Endothelial cell (in vitro differentiated cells): ENCODE data around the gene CXCL11. TPM values are rescaled to one million over a fixed set of nuclear protein-coding genes. Genes with fewer than 3 reads are reported as not detected.

Experiments
- DNase-seq: peaks from one replicate; pipeline ENCODE4 v3.0.0; 2021; ENCODE audit warnings: low spot score
- H3K27ac Mint-ChIP-seq: one replicate; pipeline ENCODE4 v1.8.0; 2021; ENCODE audit warnings: mixed read lengths, inconsistent platforms; ENCODE audit not compliant: unreplicated experiment
- H3K27me3 Mint-ChIP-seq: one replicate; pipeline ENCODE4 v1.8.0; 2021; ENCODE audit warnings: mild to moderate bottlenecking, moderate library complexity, mixed read lengths, inconsistent platforms; ENCODE audit not compliant: unreplicated experiment
- H3K36me3 Mint-ChIP-seq: one replicate; pipeline ENCODE4 v1.8.0; 2021; ENCODE audit warnings: mild to moderate bottlenecking, low read depth, mixed read lengths, inconsistent platforms; ENCODE audit not compliant: unreplicated experiment
- H3K4me1 Mint-ChIP-seq: one replicate; pipeline ENCODE4 v1.8.0; 2021; ENCODE audit warnings: mild to moderate bottlenecking, mixed read lengths, inconsistent platforms; ENCODE audit not compliant: unreplicated experiment
- H3K4me3 Mint-ChIP-seq: one replicate; pipeline ENCODE4 v1.8.0; 2021; ENCODE audit warnings: mild to moderate bottlenecking, mixed read lengths, inconsistent platforms; ENCODE audit not compliant: unreplicated experiment
- H3K9me3 Mint-ChIP-seq: one replicate; pipeline ENCODE4 v1.8.0; 2021; ENCODE audit warnings: mixed read lengths, inconsistent platforms; ENCODE audit not compliant: unreplicated experiment
- CTCF ChIP-seq: fragments of 200-600 bp; sonication (generic); IDR thresholded peaks from one replicate; pipeline ENCODE4 v1.5.0; 2021; ENCODE audit warnings: antibody characterized with exemption; ENCODE audit not compliant: unreplicated experiment
- total RNA-seq: library from RNA; stranded (reverse); fragmentation: NEBNext Ultra II Directional; extraction: Animal tissue kit (Norgen Biotek cat#: 25700); gene quantifications from one replicate; pipeline ENCODE4 v1.2.1, GENCODE V29; 2021; ENCODE audit not compliant: unreplicated experiment

CXCL11 gene
- total RNA-seq, 1 donor from 2014 or later = not detected

DNA sequence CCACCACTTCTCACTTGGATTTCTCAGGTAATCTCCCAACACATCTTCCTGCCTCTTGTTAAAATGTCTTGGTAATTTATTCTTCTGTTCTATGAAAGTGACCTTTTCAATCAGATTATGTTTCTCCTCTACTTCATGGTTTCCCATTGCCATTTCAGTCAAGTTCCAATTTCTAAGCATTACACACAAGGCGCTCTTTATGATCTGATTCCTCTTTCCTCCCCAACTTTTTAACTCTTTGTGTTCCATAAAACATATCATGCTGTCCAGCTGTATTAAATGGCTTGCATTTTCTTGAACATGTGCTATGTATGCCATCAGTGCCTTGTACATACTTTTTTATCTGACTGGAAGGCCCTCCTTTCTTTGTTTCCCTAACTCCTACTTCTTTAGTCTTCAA is 25.6 kb upstream of the CXCL11 start:
- no peak for DNase-seq
- no peak overlapping the region for H3K4me3 Mint-ChIP-seq
- H3K27me3 Mint-ChIP-seq = no peaks in the 10 kb centered on the region
- no peak for TF ChIP-seq CTCF
- H3K36me3 Mint-ChIP-seq = peaks cover 5% of the 10 kb centered on the region
- H3K9me3 Mint-ChIP-seq = no peaks in the 10 kb centered on the region
- H3K4me1 Mint-ChIP-seq = no peaks in the 10 kb centered on the region
- no peak overlapping the region for H3K27ac Mint-ChIP-seq

- Mint-ChIP-seq H3K4me1 (no peaks in the 10 kb centered on the region), H3K4me3 (no peak overlapping the region), H3K27me3 (no peaks in the 10 kb centered on the region), H3K9me3 (no peaks in the 10 kb centered on the region), H3K27ac (no peak overlapping the region), H3K36me3 (no peaks in the 10 kb centered on the region)
- TF ChIP-seq CTCF = no peak
- DNase-seq = no peak
These were observed 24.6 kb upstream of the CXCL11 start for GRCh38 chr4:76060506-76060905.

DNA sequence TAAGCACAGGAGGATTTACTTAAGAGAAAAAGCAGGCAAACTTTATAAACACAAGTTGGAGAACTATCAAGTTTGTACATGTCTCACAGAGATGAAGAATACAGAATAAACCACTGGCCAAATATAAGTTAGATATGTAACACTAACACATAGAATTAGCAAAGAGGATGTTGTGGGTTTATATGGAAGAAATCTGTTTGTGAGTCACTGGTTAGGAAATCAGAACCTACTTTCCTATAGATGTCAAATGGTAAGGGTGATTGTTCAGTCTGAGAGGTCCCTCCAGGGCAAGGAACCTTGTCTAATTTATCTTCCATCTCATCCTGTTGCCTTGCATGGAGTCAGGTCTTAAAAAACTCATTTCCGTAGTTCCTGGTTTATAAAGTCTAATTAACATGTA is 23.9 kb upstream of the CXCL11 start:
- DNase-seq = no peak
- Mint-ChIP-seq H3K4me1 (no peaks in the 10 kb centered on the region), H3K27ac (no peak overlapping the region), H3K27me3 (no peaks in the 10 kb centered on the region), H3K36me3 (no peaks in the 10 kb centered on the region), H3K9me3 (no peaks in the 10 kb centered on the region), H3K4me3 (no peak overlapping the region)
- no peak for TF ChIP-seq CTCF

- no peaks in the 10 kb centered on the region for H3K4me1 Mint-ChIP-seq
- H3K27me3 Mint-ChIP-seq = no peaks in the 10 kb centered on the region
- no peaks in the 10 kb centered on the region for H3K36me3 Mint-ChIP-seq
- no peak for DNase-seq
- H3K27ac Mint-ChIP-seq = no peak overlapping the region
- no peak overlapping the region for H3K4me3 Mint-ChIP-seq
- H3K9me3 Mint-ChIP-seq = no peaks in the 10 kb centered on the region
- TF ChIP-seq CTCF = no peak
These were observed 23.1 kb upstream of the CXCL11 start for GRCh38 chr4:76058888-76059426.

GRCh38 chr4:76058302-76058701 is 22.4 kb upstream of the CXCL11 start:
- no peaks in the 10 kb centered on the region for H3K36me3 Mint-ChIP-seq
- DNase-seq = no peak
- no peak overlapping the region for H3K4me3 Mint-ChIP-seq
- no peak overlapping the region for H3K27ac Mint-ChIP-seq
- no peaks in the 10 kb centered on the region for H3K4me1 Mint-ChIP-seq
- no peak for TF ChIP-seq CTCF
- no peaks in the 10 kb centered on the region for H3K9me3 Mint-ChIP-seq
- H3K27me3 Mint-ChIP-seq = no peaks in the 10 kb centered on the region
